ENCODE results near the gene LNX1.
"Not testable (repeated sequence)": the region's sequence is repeated elsewhere in the genome, so short reads cannot be mapped to it uniquely, and the experiment has no call there.

The LNX1 gene

DNA sequence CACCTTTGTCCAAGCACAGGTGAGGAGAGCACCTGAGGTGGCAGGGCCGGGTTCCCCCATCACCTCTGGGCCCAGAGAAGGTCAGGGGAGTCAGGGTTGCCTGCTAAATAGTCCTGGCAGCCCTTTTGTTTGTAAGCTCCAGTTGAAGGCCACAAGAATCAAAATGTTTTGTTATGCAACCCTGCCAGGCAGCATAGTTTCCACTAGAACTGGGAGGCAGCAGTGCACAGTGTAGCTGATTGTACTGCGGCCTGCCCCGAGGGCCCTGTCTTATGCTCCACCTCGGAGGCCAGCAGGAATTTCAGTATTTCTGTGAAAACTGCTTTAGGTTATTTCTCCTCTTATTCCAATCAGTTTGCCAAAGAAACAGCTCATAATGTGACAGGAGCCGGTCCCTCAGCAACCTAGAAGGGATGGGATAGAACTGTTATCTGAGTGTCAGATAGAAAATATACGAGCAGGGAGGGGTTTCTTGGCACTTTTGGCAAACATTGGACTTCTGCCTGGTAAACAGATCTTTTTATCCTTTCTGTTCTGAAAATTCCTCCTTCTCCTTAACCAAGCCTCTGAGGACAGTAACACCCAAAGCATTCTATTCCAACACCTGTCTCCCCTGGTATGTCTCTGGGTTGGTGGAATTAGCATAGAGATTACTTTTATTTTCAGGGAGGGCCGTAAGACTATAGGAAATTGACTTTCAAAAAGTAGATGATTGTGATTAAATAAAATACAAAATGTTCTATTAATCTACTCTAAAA is 93.6 kb downstream of the LNX1 start:
- no peak for DNase-seq (ENCODE audit: low read depth, low spot score)

DNA sequence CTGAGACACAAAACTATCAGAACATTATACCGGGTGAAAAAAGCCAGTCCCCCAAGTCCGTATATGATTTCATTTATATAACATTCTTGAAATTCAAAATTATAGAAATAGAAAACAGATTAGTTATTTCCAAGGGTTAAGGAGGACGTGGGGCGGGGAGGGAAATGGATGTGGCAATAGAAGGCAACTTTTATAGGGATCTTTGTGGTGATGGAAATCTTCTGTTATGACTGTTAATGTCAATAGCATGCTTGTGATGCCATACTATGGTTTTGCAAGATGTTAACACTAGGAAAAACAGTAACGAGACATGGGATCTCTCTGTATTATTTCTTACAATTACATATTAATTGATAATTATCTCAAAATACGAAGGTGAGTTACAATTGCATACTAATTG is 96.4 kb downstream of the LNX1 start:
- no peak for DNase-seq (ENCODE audit: low read depth, low spot score)

DNA sequence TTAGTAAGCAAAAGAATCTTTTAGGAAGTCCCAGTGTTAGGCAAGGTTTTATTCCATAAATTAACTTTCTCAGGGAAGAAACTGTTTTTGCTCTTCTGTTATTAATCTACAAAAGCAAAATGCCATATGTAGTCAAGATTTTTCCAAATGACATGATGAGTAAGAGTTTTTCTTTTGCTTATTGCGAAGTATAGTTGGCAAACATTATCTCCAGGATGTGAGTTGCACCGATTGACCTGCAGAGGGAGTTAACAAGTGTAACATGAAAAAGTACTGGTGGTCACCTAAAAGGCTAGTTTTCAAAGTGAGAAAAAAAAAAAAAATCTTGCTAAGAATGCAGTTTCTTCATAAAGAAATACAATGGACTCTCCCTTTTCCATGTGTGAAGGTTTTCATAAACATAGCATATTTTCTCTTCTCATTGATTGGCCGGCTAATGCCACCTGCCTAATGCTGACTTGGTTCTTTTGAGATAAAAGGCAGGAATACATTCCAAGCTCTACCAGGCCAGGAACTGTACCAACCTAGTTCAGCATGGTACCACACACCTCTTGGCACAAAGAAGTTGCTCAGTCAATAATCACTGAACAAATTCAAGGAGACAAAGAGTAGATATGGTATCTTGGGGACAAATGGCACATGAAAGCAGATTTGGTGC is 100.2 kb downstream of the LNX1 start:
- no peak for DNase-seq (ENCODE audit: low read depth, low spot score)

DNA sequence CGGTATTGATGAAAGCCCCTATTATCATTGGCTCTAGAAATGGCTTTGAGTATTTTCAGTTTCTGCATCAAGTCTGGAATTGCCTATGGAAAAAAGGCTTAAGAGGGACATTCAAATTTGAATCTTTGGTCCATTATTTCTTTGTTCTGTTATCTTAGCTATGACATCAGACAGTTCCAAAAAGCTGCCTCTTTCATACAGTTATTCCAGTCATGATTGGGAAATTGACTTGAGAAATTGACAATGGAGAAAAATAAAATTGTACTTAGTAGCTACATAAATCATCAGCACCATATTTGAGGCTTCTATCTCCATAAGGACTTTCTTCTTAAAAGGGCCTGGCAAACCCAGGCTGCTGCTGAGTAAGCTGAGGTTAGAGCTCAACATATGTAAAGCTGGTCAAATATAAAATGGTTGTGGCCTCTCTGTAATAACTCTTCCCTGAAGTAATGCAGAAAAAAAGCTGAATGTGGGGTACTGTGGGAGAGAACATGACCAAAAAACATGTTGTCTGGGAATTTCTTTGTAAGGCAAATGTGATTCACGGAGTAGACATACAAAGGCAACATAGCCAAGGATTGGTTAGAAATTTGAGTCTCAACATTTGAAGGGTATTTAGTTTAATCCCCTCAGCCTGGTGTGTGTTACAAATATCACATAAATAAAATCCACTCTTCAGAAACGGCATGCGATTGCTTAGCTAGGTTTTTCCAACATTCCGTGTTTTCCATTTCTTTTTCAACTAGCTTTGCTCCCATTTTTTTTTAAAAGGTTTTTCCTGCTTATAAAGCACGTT is 100.9 kb downstream of the LNX1 start:
- no peak for DNase-seq (ENCODE audit: low read depth, low spot score)

DNA sequence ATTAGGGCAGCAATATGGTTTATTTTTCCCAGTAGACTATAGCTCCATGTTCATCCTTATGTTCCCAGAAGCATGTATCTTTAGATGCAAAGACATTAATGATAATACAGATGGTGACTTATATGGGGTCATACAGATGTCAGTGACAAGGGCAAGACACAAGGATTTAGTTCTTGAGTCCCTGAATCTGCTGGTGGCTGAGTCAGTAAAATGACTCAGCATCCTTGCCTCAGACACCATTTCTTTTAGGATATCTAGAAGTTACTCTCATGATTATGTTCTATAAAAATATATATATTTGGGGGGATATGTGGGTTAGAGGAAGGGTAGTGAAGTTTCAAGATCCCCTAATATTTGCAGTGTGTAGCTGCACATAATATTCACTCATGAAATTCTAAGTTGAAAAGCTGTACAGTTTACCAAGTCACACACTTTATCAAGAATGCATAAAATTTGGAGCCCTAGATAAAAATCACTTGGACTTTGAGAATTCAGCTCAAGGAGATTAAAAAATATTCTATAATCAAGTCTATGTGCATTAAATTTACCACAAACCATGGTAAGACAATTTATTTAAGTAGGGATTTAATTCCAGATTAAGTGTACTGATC is 101.9 kb downstream of the LNX1 start:
- no peak for DNase-seq (ENCODE audit: low read depth, low spot score)

DNA sequence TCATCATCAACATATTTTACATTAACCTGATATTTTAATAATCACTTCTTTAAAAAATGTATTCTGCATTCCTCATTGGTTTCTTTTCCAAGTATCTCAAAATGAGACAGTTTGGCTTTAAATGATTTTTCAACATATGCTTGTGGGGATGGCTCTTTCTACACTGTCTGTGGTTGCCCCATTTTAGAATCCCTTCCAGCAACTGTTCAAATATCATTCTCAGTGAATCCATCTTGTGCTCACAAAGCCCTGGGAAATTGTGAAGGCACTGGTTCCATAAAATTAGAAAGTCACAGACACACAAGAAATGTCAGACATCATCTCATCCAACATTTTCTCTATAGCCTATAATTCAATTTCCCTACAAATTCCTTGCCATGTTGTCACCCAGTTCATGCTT is 103.5 kb downstream of the LNX1 start:
- DNase-seq (ENCODE audit: low read depth, low spot score): no peak

DNA sequence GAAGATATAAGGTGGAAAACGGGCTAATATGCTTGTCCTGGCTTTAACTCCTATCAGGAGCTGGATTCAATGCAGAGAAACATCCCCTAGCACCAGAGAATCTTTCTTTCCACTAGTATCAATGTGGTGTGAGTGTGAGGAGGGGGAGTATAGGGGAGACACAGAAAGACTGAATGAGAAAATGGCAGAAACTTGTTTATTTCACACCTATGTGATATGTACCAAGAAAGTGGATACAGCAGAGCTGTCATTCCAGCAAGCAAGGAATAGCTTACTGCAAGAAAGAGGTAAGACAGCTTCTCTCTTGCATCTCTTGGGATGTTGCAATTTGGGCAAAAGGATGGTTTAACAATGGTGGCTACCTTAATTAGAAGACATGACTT is 105.6 kb downstream of the LNX1 start:
- no peak for DNase-seq (ENCODE audit: low read depth, low spot score)

DNA sequence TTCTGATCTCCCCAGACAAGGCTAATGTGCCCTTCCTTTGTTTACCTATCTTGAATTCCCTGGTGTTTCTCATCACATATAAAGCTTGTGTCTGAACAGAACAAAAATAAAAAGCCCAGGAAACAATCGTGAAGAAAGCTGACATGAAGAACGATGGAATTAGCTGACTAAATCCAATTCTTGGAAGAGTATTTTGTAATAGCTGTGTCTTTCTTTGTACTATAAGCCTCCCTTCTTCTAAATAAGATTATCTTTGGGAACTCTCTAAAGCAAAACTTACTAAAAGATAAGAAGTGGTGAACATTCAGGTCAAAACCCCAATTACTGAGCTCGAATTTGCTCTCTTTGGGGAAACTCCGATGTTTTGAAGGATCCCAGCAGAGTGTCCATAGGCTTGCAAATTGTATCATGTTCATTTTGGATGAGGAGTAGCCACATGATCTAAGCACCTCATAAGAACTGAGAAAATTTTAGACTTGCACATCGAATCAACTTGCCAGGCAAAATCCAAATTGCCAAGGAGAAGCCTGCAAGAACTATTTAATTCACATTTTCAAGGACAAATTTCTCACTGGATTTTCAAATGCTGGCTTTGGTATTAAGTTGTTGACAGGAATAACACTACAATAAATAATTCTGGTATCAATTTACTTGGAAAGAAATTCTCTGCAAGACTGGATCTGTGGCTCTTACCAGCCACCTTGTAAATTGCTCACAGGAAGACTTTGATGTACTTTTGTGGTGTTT is 106.2 kb downstream of the LNX1 start:
- DNase-seq (ENCODE audit: low read depth, low spot score): no peak

DNA sequence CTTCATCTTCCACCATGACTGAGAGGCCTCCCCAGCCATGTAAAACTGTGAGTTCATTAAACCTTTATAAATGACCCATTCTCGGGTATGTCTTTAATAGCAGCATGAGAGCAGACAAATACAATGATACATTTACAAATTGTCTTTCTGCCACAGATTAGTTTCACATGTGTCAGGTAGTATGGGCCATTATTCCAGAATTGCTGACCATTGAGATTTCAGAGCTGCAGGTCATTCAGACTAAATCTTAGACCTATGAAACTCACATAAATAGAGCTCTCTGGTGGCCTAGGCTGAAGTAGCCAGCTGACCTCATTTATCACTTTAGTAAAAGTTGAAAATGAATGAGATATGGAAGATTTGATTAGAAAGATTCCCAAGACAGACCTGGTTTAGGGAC is 108.0 kb downstream of the LNX1 start:
- DNase-seq (ENCODE audit: low read depth, low spot score): no peak

DNA sequence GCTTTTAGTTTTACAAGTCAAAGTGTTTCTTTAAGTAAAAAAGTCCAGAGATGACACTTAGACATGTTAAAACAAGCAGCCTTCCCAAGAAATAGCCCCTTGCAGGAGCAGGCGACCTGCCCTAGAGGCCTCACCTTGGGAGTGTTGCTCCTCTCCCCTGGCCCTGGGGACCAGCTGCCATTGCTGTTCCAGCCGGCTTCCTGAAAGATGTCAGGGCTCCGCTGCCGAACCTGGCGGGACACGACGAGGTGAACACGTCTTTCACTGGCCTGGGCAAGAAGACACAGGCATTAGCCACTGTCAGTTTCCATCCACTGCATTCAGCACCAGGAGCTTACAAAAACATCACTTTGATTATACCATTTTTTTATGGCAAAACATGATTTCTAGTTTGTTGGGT is 109.7 kb downstream of the LNX1 start:
- no peak for DNase-seq (ENCODE audit: low read depth, low spot score)

DNA sequence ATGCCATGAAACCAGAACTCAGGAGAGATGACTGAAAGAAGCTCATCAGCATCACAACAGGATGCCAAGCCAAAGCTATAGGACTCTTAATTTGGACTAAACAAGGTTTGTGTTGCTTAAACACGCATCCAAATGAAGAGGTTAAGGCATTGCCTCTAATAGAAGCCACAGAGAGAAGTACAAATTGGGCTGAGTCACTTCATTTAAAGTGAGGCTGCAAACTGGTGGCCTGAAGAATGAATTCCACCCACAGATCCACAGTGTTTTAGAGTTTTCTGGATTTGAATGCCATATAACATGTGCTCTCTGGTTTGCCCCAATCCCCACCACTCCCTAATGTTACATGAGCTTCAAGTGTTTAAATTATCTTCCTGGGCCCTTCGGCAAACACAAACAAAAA is 110.4 kb downstream of the LNX1 start:
- no peak for DNase-seq (ENCODE audit: low read depth, low spot score)

DNA sequence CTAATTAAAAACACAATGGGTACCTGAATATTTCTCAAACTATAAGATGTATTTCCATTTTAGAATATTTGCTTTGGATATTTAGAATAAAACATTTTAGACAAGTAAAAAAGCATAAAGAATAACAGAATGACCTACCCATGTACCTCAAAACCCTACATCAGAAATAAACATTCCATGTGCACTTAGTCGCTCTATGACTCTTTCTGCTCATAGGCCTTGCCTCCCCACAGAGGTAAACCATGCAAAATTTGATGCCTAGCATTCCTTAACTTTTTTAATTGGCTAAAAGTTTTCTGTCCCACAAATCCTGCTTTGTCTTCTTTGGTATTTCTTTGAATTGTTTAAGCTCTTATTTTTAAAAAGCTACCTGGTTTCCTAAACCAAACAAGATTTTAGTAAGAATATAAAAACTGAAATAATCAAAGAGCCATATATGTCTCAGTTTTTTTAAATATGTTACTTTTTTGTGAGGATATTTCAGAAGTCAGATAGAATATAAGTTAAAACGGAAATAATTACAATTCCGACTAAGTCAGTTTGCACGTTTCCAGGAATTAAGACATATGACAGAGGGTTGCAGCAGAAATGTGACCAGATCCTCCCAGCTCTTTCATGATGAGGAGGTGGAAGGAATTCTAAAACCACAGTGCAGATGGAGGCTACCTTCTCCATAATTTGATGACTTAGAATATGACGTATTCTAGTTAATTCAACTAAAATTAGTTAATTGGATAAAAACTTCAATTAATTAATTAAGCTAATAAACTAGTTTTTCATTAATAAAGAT is 111.4 kb downstream of the LNX1 start:
- DNase-seq (ENCODE audit: low read depth, low spot score): no peak

DNA sequence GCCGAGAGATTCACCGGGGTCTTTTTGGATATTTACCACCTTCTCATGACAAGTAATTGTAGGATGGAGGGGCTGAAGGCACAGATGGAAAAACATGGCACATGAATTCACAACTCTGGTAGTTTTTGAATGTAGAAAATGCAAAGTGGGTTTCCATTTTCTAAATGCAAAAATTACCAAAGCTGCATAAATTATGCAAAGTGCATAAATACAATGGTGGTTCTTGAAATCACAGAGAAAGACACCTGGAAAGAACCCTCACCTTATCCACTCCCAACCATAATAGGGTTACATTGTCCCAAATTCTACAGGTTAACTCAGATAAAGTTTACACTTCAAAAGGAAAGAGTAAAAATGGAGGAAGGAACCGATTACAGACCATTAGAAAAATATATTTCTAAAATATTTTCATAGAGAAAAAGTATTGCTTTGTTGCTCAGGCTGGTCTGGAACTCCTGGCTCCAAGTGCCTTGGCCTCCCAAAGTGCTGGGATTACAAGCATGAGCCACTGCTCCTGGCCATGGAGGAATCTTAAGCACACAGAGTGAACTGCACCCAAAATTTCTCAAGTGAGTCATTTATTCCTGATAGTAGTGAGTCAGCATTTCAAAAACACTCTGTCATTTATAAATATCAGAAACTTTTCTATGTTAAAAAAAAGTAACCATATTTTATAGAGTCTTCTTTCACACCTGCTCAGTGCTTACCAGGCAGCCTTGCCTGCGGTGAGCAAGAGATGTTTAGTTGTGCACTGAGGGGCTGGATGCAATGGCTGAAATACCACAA is 112.4 kb downstream of the LNX1 start:
- no peak for DNase-seq (ENCODE audit: low read depth, low spot score)

DNA sequence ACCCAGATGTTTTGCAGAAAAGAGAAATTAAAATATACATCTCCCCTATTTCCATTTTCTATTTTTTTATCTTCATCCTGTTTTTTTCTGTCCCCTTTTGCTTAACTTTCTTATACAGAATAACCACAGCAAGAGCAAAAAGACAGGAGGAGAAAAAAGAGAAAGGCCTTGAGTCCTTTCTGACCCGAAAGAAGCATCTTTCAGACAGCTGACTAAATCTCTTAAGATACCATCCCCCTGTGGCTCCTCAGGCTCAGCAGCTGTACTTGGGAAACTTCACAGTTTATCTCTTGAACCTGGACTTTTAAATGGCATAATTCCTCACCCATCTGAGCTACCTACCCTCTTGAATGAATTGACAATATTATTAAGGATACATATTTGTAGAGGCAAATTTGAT is 113.7 kb downstream of the LNX1 start:
- DNase-seq (ENCODE audit: low read depth, low spot score): no peak

DNA sequence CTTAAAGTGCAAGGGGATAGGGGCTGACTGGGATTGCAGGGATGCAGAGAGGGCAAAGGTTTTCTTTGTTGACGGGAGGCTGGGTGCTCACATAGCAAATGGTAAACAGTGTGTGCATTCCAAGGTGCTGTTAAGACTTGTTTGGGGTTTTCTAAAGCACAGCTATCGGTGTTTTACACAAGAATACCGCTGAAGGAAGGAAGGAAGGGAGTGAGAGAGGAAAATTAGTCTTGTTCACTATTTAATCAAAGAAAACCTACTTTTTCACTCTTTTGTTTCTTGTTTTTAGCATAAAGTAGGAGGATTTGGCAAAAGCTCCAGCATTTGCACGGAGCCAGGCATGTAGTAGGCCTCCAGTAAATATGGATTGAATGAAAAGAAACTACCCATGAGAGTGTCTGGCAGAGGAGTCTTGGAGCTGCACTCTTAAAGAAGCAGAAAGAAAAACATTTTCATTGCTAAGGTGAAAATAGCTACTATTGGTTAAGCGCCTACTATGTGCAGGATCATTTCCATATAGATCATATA is 114.2 kb downstream of the LNX1 start:
- no peak for DNase-seq (ENCODE audit: low read depth, low spot score)

DNA sequence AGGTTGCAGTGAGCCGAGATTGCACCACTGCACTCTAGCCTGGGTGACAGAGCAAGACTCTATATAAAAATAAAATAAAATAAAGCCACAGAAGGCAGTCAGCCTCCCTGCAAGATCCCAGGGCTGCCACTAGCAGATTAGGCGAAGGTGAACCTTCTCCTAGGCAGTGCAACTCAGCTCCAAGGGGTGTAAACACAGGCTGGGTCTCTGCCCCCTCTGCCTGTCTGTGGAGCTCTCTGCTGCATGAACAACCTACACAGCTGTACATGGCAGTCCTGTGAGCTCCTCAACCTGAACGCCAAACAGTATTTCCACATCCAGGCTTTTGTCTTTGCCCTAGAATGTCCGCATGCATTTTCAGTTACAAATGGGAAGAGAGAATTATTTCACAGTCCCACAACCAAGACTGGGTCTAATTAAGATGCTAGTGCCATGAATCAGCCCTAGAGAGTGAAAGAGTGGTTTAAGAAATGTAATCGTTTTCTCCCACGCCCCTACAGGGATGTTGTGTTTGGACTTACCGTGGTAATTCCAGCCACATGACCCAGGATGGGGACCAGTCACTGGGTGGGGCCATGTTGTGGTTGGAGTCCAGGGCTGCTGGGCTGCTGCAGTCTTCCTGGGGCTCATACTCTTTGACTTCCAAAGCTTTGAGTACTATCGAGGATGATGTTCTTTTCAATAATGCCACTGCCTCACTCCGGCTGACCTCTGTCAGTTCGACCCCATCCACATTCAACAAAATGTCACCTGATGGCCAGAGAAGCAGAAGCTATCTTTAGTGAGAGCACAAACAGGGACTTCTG is 114.9 kb downstream of the LNX1 start:
- DNase-seq (ENCODE audit: low read depth, low spot score): no peak

DNA sequence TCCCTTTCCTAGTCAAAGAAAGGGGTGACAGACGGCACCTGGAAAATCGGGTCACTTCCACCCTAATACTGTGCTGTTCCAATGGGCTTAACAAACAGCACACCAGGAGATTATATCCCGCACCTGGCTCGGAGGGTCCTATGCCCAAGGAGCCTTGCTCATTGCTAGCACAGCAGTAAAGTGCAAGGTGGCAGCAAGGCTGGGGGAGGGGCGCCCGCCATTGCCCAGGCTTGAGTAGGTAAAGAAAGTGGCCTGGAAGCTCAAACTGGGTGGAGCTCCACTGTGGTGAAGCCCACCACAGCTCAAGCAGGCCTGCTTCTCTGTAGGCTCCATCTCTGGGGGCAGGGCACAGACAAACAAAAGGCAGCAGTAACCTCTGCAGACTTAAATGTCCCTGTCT is 124.7 kb downstream of the LNX1 start:
- not testable (repeated sequence) for DNase-seq (ENCODE audit: low read depth, low spot score)

DNA sequence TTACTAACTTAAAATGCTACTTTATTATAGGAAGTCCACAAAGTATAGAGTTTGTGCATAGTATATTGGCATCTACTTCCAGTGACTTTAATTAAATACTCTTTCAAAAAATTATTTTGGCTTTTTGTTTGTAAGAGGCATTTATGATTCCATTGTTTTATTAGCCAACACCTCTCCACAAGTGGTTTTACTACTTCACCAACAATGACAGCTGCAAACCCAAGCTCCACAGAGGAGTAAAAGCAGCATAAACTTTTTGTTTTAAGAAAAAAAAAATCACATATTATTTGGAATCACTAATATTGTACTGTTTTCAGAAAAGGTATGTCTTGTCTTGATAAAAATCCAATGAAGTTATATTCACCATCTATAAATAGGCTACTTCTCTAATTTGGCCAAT is 125.4 kb downstream of the LNX1 start:
- DNase-seq (ENCODE audit: low read depth, low spot score): no peak

DNA sequence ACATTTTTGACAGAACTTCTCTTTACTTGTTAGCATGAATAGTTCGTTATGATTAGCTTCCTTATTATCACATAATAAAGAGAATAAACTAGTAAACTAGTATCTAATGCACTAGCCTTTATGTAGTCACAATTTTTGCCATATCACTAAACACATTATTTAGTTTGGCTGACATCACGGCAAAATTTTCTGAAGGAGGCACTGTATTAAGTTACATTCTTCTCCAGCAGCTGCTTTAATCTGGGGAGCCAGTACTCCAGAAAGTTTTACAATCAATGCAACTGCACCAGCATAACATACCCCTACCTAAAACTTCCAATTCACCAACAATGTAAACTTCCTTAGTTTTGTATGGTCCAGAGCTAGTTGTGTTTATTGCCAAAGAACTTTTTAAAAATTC is 126.0 kb downstream of the LNX1 start:
- DNase-seq (ENCODE audit: low read depth, low spot score): no peak

All from activated CD4-positive, CD25-positive, alpha-beta regulatory T cell treated with anti-CD3 and anti-CD28 coated beads, Interleukin-2, amount 50 U/mL, for 16 hours (primary cell).